GM21737 (cell line): ENCODE results near the gene PCSK6.

ENCODE experiments used
- ATAC-seq: cut with Tn5 transposase; IDR thresholded peaks from one replicate; pipeline ENCODE4 v1.9.1; 2021; ENCODE audit warnings: mild to moderate bottlenecking, moderate library complexity; ENCODE audit not compliant: unreplicated experiment

PCSK6 gene

GRCh38 chr15:101483462-101483861, 6.0 kb downstream of the PCSK6 start:
- ATAC-seq: no peak

GRCh38 chr15:101482526-101483371, 6.8 kb downstream of the PCSK6 start:
- ATAC-seq: no peak

- no peak for ATAC-seq
These were observed 7.5 kb downstream of the PCSK6 start for GRCh38 chr15:101481917-101482525.

GRCh38 chr15:101481381-101481705, 8.2 kb downstream of the PCSK6 start:
- no peak for ATAC-seq

- ATAC-seq: no peak
These were observed 8.7 kb downstream of the PCSK6 start for GRCh38 chr15:101480613-101481380.

- no peak for ATAC-seq
These were observed 9.5 kb downstream of the PCSK6 start for GRCh38 chr15:101479851-101480612.

GRCh38 chr15:101479342-101479845, 10.1 kb downstream of the PCSK6 start:
- no peak for ATAC-seq

GRCh38 chr15:101478701-101479341, 10.7 kb downstream of the PCSK6 start:
- ATAC-seq: no peak

- ATAC-seq: no peak
These were observed 11.6 kb downstream of the PCSK6 start for GRCh38 chr15:101477851-101478362.

- ATAC-seq: no peak
These were observed 12.8 kb downstream of the PCSK6 start for GRCh38 chr15:101476756-101477155.

GRCh38 chr15:101474983-101475382, 14.5 kb downstream of the PCSK6 start:
- no peak for ATAC-seq

- ATAC-seq: no peak
These were observed 15.3 kb downstream of the PCSK6 start for GRCh38 chr15:101474233-101474632.

GRCh38 chr15:101472033-101472432, 17.5 kb downstream of the PCSK6 start:
- ATAC-seq: no peak

GRCh38 chr15:101470548-101471239, 18.8 kb downstream of the PCSK6 start:
- ATAC-seq: no peak

GRCh38 chr15:101469520-101470288, 19.8 kb downstream of the PCSK6 start:
- ATAC-seq: no peak

GRCh38 chr15:101466188-101466587, 23.3 kb downstream of the PCSK6 start:
- no peak for ATAC-seq

- ATAC-seq: no peak
These were observed 24.4 kb downstream of the PCSK6 start for GRCh38 chr15:101464999-101465669.

GRCh38 chr15:101464256-101464998, 25.1 kb downstream of the PCSK6 start:
- ATAC-seq: no peak
